Astrocyte (in vitro differentiated cells and primary cell): ENCODE results near the gene SAMD4A. TPM values are rescaled to one million over a fixed set of nuclear protein-coding genes. Genes with fewer than 3 reads are reported as not detected.

Experiments used
- DNase-seq: peaks from one replicate; pipeline ENCODE4 v3.0.0-alpha.2; 2010; ENCODE audit warnings: low read depth
- FAIRE-seq: peaks from 2 replicates; lab custom pipeline; 2011; peaks lifted over from hg19 to GRCh38; lab: Jason Lieb, UNC
- H2AFZ ChIP-seq: 2 replicates; pipeline ENCODE4 v1.6.0; 2012; ENCODE audit warnings: low read depth, low read length, inconsistent platforms
- H3K27ac ChIP-seq: 2 replicates; pipeline ENCODE4 v1.5.1; 2011; ENCODE audit warnings: low read depth, low read length, inconsistent platforms
- H3K27me3 ChIP-seq: 2 replicates; pipeline ENCODE4 v1.6.0; 2011; ENCODE audit warnings: low read length, inconsistent platforms; ENCODE audit not compliant: insufficient read depth
- H3K36me3 ChIP-seq: 2 replicates; pipeline ENCODE4 v1.5.1; 2011; ENCODE audit warnings: low read length, inconsistent platforms; ENCODE audit not compliant: insufficient read depth
- H3K4me1 ChIP-seq: 2 replicates; pipeline ENCODE4 v1.5.1; 2011; ENCODE audit warnings: low read length, inconsistent platforms; ENCODE audit not compliant: insufficient read depth
- H3K4me2 ChIP-seq: 2 replicates; pipeline ENCODE4 v1.6.0; 2012; ENCODE audit warnings: low read length, inconsistent platforms
- H3K4me3 ChIP-seq: 2 replicates; pipeline ENCODE4 v1.5.1; 2011; ENCODE audit warnings: low read depth, mild to moderate bottlenecking, low read length, inconsistent platforms; ENCODE audit not compliant: insufficient read depth
- H3K79me2 ChIP-seq: 2 replicates; pipeline ENCODE4 v1.6.0; 2012; ENCODE audit warnings: mild to moderate bottlenecking, low read length, inconsistent platforms; ENCODE audit not compliant: insufficient read depth
- H3K9ac ChIP-seq: 2 replicates; pipeline ENCODE4 v1.6.0; 2012; ENCODE audit warnings: mild to moderate bottlenecking, low read length, inconsistent platforms
- H3K9me3 ChIP-seq: 2 replicates; pipeline ENCODE4 v1.5.1; 2012; ENCODE audit warnings: low read depth, mild to moderate bottlenecking, low read length, inconsistent platforms; ENCODE audit not compliant: insufficient read depth
- H4K20me1 ChIP-seq: 2 replicates; pipeline ENCODE4 v1.6.0; 2012; ENCODE audit warnings: low read length, inconsistent platforms; ENCODE audit not compliant: insufficient read depth
- H3K27ac Mint-ChIP-seq: one replicate; pipeline ENCODE4 v1.8.0; 2021; ENCODE audit warnings: mild to moderate bottlenecking, mixed read lengths; ENCODE audit not compliant: unreplicated experiment
- H3K27me3 Mint-ChIP-seq: one replicate; pipeline ENCODE4 v1.8.0; 2021; ENCODE audit warnings: low read depth, mixed read lengths; ENCODE audit not compliant: unreplicated experiment
- H3K36me3 Mint-ChIP-seq: one replicate; pipeline ENCODE4 v1.8.0; 2021; ENCODE audit warnings: low read depth, mixed read lengths; ENCODE audit not compliant: unreplicated experiment
- H3K4me1 Mint-ChIP-seq: one replicate; pipeline ENCODE4 v1.8.0; 2021; ENCODE audit warnings: low read depth, mixed read lengths; ENCODE audit not compliant: unreplicated experiment
- H3K4me3 Mint-ChIP-seq: one replicate; pipeline ENCODE4 v1.8.0; 2021; ENCODE audit warnings: mild to moderate bottlenecking, moderate library complexity, mixed read lengths; ENCODE audit not compliant: unreplicated experiment
- H3K9me3 Mint-ChIP-seq: one replicate; pipeline ENCODE4 v1.8.0; 2021; ENCODE audit warnings: mild to moderate bottlenecking, mixed read lengths; ENCODE audit not compliant: unreplicated experiment
- CTCF ChIP-seq: IDR thresholded peaks from 2 replicates; pipeline ENCODE4 v1.5.1; 2011; ENCODE audit warnings: low read depth, mild to moderate bottlenecking, inconsistent platforms, low read length, moderate library complexity; ENCODE audit not compliant: insufficient read depth
- EZH2 ChIP-seq: IDR thresholded peaks from 2 replicates; pipeline ENCODE4 v1.6.1; 2012; ENCODE audit warnings: mild to moderate bottlenecking, low read length, inconsistent platforms; ENCODE audit not compliant: insufficient read depth
- total RNA-seq: library from RNA; stranded (reverse); gene quantifications from 2 replicates; pipeline ENCODE4 v1.2.1, GENCODE V29; 2021

SAMD4A gene
- total RNA-seq, 1 donor from 2014 or later = 68.2 TPM

DNA sequence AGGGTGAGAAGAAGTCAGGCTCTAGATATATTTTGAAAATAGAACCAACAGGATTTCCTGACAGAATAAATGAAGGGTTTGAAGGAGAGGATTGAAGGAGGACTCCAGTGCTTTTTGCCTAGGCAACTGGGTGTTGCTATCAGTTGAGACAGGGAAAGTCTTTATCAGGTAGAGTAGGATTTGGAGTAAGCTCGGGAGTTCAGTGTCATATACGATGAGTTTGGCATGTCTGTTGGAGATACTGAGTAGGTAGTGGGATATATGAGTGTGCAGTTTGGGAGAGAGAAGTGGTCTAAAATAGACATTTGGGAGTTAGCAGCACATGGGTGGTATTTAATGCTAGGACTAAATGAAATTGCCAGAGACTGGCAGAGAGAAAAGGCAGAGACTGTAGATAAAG lies 141.2 kb downstream of the SAMD4A start:
- Histone ChIP-seq H3K9ac (no peak overlapping the region), H3K9me3 (no peaks in the 10 kb centered on the region), H3K27ac (no peak overlapping the region), H3K36me3 (no peaks in the 10 kb centered on the region), H2AFZ (no peak overlapping the region), H3K4me3 (no peak overlapping the region), H3K79me2 (peaks cover 23% of the 10 kb centered on the region), H3K4me2 (no peak overlapping the region), H4K20me1 (peaks cover 42% of the 10 kb centered on the region), H3K4me1 (peaks cover 5% of the 10 kb centered on the region), H3K27me3 (no peaks in the 10 kb centered on the region)
- H3K36me3 Mint-ChIP-seq = peaks cover 2% of the 10 kb centered on the region
- H3K27ac Mint-ChIP-seq = no peak overlapping the region
- DNase-seq (no peak), FAIRE-seq (no peak)
- H3K4me1 Mint-ChIP-seq = peaks cover 15% of the 10 kb centered on the region
- no peak overlapping the region for H3K4me3 Mint-ChIP-seq
- no peak for TF ChIP-seq EZH2
- no peak for TF ChIP-seq CTCF
- no peaks in the 10 kb centered on the region for H3K9me3 Mint-ChIP-seq
- no peaks in the 10 kb centered on the region for H3K27me3 Mint-ChIP-seq

DNA sequence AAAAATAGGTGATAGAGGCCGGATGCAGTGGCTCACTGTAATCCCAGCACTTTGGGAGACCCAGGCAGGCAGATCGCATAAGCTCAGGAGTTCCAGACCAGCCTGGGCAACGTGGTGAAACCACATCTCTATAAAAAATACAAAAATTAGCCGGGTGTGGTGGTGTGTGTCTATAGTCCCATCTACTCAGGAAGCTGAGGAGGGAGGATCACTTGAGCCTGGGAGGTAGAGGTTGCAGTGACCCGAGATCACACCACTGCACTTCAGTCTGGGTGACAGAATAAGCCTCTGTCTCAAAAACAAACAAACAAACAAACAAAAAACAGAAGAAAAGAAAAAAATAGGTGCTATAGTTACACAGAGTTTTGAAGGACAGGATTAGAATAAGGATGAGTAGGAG lies 142.1 kb downstream of the SAMD4A start:
- H3K36me3 ChIP-seq = no peaks in the 10 kb centered on the region
- H3K27ac ChIP-seq = no peak overlapping the region
- no peak overlapping the region for H3K4me3 ChIP-seq
- Mint-ChIP-seq H3K27me3 (no peaks in the 10 kb centered on the region), H3K4me1 (peaks cover 19% of the 10 kb centered on the region), H3K4me3 (no peak overlapping the region), H3K27ac (no peak overlapping the region), H3K36me3 (peaks cover 2% of the 10 kb centered on the region), H3K9me3 (no peaks in the 10 kb centered on the region)
- no peak for TF ChIP-seq EZH2
- H4K20me1 ChIP-seq = peaks cover 40% of the 10 kb centered on the region
- peaks cover 7% of the 10 kb centered on the region for H3K4me1 ChIP-seq
- no peaks in the 10 kb centered on the region for H3K27me3 ChIP-seq
- FAIRE-seq = no peak
- no peak overlapping the region for H3K9ac ChIP-seq
- H2AFZ ChIP-seq = no peak overlapping the region
- no peak overlapping the region for H3K4me2 ChIP-seq
- H3K79me2 ChIP-seq = peaks cover 19% of the 10 kb centered on the region
- no peak for DNase-seq
- no peaks in the 10 kb centered on the region for H3K9me3 ChIP-seq

GRCh38 chr14:54709444-54709843 lies 142.5 kb downstream of the SAMD4A start:
- FAIRE-seq = no peak

More at GRCh38 chr14:54709444-54709843, 142.5 kb downstream of the SAMD4A start:
- no peak overlapping the region for H2AFZ ChIP-seq
- H3K4me2 ChIP-seq = no peak overlapping the region
- no peak overlapping the region for H3K4me3 ChIP-seq
- peaks cover 18% of the 10 kb centered on the region for H3K79me2 ChIP-seq
- H3K9ac ChIP-seq = no peak overlapping the region
- H3K36me3 Mint-ChIP-seq = peaks cover 2% of the 10 kb centered on the region
- no peaks in the 10 kb centered on the region for H3K27me3 Mint-ChIP-seq
- no peak overlapping the region for H3K27ac ChIP-seq
- no peaks in the 10 kb centered on the region for H3K27me3 ChIP-seq
- DNase-seq = no peak
- H3K9me3 Mint-ChIP-seq = no peaks in the 10 kb centered on the region
- H3K9me3 ChIP-seq = no peaks in the 10 kb centered on the region
- no peak overlapping the region for H3K27ac Mint-ChIP-seq
- peaks cover 19% of the 10 kb centered on the region for H3K4me1 Mint-ChIP-seq
- no peak overlapping the region for H3K4me3 Mint-ChIP-seq
- H3K4me1 ChIP-seq = peaks cover 7% of the 10 kb centered on the region
- H4K20me1 ChIP-seq = peaks cover 40% of the 10 kb centered on the region
- TF ChIP-seq CTCF = no peak
- H3K36me3 ChIP-seq = no peaks in the 10 kb centered on the region
